ENCODE results near the gene COL12A1. TPM values are rescaled to one million over a fixed set of nuclear protein-coding genes. Genes with fewer than 3 reads are reported as not detected.

The COL12A1 gene
- total RNA-seq, 1 donor from 2014 or later: 2,335 TPM

DNA sequence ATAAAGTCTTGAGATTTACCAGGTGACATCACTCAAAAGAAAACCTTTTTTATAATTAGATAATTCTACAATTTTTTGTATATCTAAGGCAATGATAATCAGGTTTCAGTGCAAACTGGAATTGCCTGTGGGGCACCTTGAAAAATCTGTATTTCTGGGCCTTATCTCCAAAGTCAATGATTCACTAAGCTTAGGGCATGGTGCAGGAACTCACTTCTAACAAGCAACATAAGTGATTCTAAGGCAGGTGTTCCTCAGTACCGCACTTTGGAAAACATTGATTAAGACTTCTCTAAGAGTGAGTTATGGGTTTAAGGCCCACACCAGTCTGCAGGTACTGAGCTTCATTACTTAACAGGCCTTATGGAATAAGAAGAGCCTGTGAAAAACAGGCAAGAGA lies 115.3 kb downstream of the COL12A1 start:
- Mint-ChIP-seq H3K9me3 (ENCODE audit: unreplicated experiment) (no peaks in the 10 kb centered on the region), H3K4me1 (ENCODE audit: unreplicated experiment) (peaks cover 14% of the 10 kb centered on the region), H3K36me3 (ENCODE audit: unreplicated experiment) (peaks cover 51% of the 10 kb centered on the region), H3K4me3 (ENCODE audit: unreplicated experiment) (no peak overlapping the region), H3K27me3 (ENCODE audit: unreplicated experiment) (no peaks in the 10 kb centered on the region), H3K27ac (ENCODE audit: unreplicated experiment) (peak overlapping the region; percentile 44)
- TF ChIP-seq, protein P1, sequence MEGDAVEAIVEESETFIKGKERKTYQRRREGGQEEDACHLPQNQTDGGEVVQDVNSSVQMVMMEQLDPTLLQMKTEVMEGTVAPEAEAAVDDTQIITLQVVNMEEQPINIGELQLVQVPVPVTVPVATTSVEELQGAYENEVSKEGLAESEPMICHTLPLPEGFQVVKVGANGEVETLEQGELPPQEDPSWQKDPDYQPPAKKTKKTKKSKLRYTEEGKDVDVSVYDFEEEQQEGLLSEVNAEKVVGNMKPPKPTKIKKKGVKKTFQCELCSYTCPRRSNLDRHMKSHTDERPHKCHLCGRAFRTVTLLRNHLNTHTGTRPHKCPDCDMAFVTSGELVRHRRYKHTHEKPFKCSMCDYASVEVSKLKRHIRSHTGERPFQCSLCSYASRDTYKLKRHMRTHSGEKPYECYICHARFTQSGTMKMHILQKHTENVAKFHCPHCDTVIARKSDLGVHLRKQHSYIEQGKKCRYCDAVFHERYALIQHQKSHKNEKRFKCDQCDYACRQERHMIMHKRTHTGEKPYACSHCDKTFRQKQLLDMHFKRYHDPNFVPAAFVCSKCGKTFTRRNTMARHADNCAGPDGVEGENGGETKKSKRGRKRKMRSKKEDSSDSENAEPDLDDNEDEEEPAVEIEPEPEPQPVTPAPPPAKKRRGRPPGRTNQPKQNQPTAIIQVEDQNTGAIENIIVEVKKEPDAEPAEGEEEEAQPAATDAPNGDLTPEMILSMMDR (IDR thresholded peaks at IDR 0.05): no peak
- DNase-seq (ENCODE audit: extremely low spot score, unreplicated experiment): no peak

DNA sequence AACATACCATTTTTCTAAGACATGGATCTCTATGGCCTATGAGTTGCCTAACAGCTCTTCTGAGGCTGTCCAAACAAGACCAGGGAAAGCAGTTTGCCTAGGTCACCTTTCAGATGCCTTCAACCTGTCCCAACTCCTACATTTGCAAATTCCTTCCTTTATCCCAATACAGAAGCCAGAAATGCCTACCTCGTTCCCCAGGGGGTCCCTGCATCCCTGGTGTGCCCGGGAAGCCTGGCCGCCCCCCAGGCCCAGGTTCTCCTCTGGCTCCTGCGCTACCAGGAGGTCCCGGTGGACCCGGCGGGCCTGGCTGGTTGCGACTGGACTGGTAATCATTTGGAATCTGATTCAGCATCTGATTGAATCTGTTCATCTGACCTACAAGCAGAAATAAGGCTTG lies 115.9 kb downstream of the COL12A1 start:
- Mint-ChIP-seq H3K27ac (ENCODE audit: unreplicated experiment) (peak overlapping the region; percentile 80), H3K9me3 (ENCODE audit: unreplicated experiment) (no peaks in the 10 kb centered on the region), H3K27me3 (ENCODE audit: unreplicated experiment) (no peaks in the 10 kb centered on the region), H3K36me3 (ENCODE audit: unreplicated experiment) (peaks cover 55% of the 10 kb centered on the region), H3K4me1 (ENCODE audit: unreplicated experiment) (peaks cover 14% of the 10 kb centered on the region), H3K4me3 (ENCODE audit: unreplicated experiment) (no peak overlapping the region)
- TF ChIP-seq, protein P1 (IDR thresholded peaks at IDR 0.05): no peak
- no peak for DNase-seq (ENCODE audit: extremely low spot score, unreplicated experiment)

DNA sequence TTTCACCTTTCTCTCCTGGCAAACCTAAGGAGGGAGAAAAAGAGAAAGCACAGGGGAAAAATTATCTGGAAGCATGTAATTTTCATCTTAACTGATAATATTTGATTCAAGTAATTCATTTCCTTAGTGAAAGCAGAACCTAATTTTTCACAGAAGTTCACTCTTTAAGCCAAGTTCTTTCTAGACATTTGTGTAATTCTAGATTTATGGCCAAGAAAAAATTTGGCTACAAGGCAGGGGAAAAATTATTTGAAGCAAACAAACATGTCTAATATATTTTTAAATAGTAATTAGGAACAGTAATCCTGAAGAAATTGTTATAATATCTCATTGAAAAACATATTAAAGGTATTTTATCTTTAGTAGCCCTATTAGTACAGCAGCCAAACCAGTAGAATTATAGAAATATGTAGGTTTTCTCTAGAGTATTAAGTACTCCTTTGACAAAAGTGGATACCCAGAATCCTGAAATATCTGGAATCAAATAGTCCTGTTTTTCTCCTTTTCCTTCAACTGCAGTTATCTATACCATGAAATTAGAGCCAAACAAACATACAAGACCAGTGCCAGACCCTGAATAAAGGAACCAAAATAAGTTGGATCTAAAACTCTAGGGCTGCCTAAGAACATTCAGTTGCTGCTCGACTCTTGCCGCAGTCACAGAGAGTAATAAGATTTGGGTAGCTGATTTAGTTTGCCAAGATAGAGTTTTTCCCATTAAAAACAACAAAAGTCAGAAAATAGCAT lies 116.5 kb downstream of the COL12A1 start:
- Mint-ChIP-seq H3K4me3 (ENCODE audit: unreplicated experiment) (no peak overlapping the region), H3K9me3 (ENCODE audit: unreplicated experiment) (no peaks in the 10 kb centered on the region), H3K27ac (ENCODE audit: unreplicated experiment) (peak overlapping the region; percentile 87), H3K4me1 (ENCODE audit: unreplicated experiment) (peaks cover 15% of the 10 kb centered on the region), H3K27me3 (ENCODE audit: unreplicated experiment) (no peaks in the 10 kb centered on the region), H3K36me3 (ENCODE audit: unreplicated experiment) (peaks cover 57% of the 10 kb centered on the region)
- TF ChIP-seq, protein P1 (IDR thresholded peaks at IDR 0.05): no peak
- DNase-seq (ENCODE audit: extremely low spot score, unreplicated experiment): no peak

DNA sequence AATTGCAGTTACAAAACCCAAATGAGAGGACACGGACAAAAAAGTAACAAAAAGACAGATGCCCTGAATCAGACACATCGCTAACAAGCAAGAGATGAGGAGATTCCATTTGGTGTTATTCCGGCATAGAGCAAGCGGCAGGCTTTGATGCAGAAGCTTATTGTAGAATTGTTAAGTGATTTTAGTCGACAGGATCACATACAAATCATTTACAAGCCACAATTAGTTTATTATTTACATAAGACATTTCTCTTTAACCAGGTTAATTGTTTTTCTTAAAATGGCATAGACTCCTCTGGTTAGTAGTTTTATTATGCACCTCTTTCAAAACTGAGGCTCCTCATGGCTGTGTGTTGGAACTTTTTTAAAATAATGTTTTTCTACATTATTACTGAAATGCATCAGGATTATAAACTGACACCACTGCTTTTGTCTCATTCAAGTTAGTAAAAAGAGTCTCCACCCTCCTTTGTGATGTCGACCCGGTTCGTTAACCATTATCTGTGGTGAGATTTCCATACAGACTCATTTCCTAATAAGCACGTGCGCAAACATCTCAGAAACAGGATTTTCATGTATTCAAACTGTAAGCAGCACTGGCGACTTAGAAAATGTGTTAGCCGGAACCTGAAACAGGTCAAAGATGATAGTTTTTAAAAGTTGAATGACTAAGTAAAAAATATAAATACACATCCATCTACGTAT lies 119.8 kb downstream of the COL12A1 start:
- Mint-ChIP-seq H3K27ac (ENCODE audit: unreplicated experiment) (peak overlapping the region; percentile 40), H3K4me3 (ENCODE audit: unreplicated experiment) (no peak overlapping the region), H3K9me3 (ENCODE audit: unreplicated experiment) (no peaks in the 10 kb centered on the region), H3K27me3 (ENCODE audit: unreplicated experiment) (no peaks in the 10 kb centered on the region), H3K4me1 (ENCODE audit: unreplicated experiment) (peaks cover 43% of the 10 kb centered on the region), H3K36me3 (ENCODE audit: unreplicated experiment) (peaks cover 82% of the 10 kb centered on the region)
- TF ChIP-seq, protein P1 (IDR thresholded peaks at IDR 0.05): no peak
- DNase-seq (ENCODE audit: extremely low spot score, unreplicated experiment): no peak

DNA sequence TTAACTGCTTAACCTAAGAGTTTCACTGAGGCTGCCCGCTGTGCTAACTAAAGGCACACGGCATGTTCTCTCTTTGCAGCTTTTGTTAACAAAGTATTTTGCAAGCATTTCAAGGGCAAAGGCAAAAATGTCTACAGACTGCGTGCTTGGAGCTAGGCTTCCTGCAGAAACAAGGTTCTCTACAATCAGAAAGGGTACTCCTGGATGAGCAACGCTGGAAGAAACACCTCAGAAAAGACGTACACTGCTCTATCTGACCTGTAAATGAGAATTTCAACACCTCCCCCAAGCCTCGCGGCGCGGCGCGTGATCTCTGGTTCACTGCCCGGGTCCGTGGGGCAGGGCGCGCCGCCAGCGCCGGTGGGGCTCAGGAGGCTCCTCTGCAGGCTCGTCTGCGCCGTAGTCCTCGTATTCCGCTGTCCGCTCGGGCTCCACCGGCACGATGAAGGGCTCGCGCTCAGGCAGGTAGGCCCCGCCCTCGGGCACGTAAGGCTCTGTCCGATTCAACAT lies 120.9 kb downstream of the COL12A1 start:
- no peak for DNase-seq (ENCODE audit: extremely low spot score, unreplicated experiment)
- Mint-ChIP-seq H3K9me3 (ENCODE audit: unreplicated experiment) (peaks cover 5% of the 10 kb centered on the region), H3K27me3 (ENCODE audit: unreplicated experiment) (no peaks in the 10 kb centered on the region), H3K36me3 (ENCODE audit: unreplicated experiment) (peaks cover 87% of the 10 kb centered on the region), H3K27ac (ENCODE audit: unreplicated experiment) (peak overlapping the region; percentile 40), H3K4me3 (ENCODE audit: unreplicated experiment) (no peak overlapping the region), H3K4me1 (ENCODE audit: unreplicated experiment) (peaks cover 55% of the 10 kb centered on the region)
- TF ChIP-seq, protein P1 (IDR thresholded peaks at IDR 0.05): no peak

All from osteocyte (in vitro differentiated cells).